ENCODE results near the gene KCNQ1. TPM values are rescaled to one million over a fixed set of nuclear protein-coding genes. Genes with fewer than 3 reads are reported as not detected.

The KCNQ1 gene
- polyA plus RNA-seq, 1 donor from 2014 or later = not detected

DNA sequence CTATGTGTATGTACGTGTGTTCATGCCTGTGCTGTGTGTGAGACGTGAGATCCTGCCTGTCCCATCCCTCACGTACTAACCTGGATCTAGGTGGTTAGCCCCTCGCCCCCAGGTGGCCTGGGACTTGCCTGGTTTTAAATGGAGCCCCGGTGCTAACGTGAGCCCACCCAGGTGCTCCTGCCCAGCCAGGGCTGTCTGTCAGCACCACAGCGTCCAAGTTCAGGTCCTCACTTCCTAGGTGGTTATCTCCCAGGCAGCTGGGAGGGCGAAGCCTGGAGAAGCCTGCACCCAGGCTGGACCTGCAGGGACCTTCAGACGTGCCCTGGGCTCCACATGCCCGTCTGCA lies 86.0 kb downstream of the KCNQ1 start:
- Histone ChIP-seq H2AFZ (ENCODE audit: low read depth, low read length) (no peak overlapping the region), H3K4me2 (ENCODE audit: low read length) (no peak overlapping the region), H3K27ac (ENCODE audit: low read length) (no peak overlapping the region), H3K4me3 (ENCODE audit: low read length) (no peak overlapping the region), H4K20me1 (ENCODE audit: insufficient read depth) (no peaks in the 10 kb centered on the region), H3K9me2 (ENCODE audit: insufficient read depth, low read length) (no peaks in the 10 kb centered on the region), H3K36me3 (ENCODE audit: insufficient read depth, low read length) (no peaks in the 10 kb centered on the region), H3K79me2 (replicated peaks; ENCODE audit: insufficient read depth, low read length) (no peaks in the 10 kb centered on the region), H3F3A (ENCODE audit: insufficient read depth, low read length, poor library complexity, severe bottlenecking) (no peaks in the 10 kb centered on the region), H3K27me3 (ENCODE audit: insufficient read depth, low read depth, low read length) (no peaks in the 10 kb centered on the region), H3K9me3 (ENCODE audit: low read length) (no peaks in the 10 kb centered on the region), H3K9ac (ENCODE audit: low read length) (no peak overlapping the region)
- no peak for TF ChIP-seq EP300 (conservative IDR thresholded peaks at IDR 0.05; ENCODE audit: poor library complexity, severe bottlenecking)
- no peak for TF ChIP-seq RAD21 (conservative IDR thresholded peaks at IDR 0.05)
- TF ChIP-seq EZH2 (IDR thresholded peaks at IDR 0.05; ENCODE audit: borderline replicate concordance, insufficient read depth, low read length, poor library complexity, severe bottlenecking) = no peak

DNA sequence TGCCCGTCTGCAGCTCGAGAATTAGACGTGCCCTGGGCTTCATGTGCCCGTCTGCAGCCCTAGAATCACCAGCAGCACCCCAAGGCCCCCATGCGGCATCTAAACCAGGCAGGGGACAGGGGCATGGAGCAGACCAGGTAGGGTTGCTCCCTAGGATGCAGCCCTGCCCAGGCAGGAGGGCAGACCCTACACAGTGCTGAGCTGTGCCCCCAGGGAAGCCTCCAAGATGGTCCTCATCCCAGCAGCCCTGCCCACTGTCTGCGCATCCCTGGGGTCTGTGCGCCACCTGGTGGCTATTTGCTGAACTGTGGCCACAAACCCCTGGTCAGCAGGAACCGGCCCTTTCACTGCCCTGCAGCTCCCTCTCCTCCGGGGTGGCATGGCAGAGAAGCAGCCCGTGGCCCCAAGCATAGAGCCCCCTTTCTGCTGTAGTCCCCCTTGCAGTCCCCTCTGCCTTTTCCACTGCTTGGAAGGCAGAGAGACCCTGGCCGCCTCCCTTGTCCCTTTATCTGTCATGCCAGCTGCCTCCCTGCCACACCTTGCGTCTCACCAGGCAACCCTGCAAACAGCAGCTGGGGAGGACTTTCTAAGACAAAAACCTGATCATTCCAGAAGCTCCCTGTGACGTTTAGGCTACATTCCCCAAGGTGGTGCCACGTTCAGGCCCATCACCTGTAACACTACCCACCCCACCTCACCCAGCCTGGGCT lies 86.6 kb downstream of the KCNQ1 start:
- H3K4me2 ChIP-seq (ENCODE audit: low read length) = no peak overlapping the region
- no peak for TF ChIP-seq MXI1 (conservative IDR thresholded peaks at IDR 0.05; ENCODE audit: poor library complexity, severe bottlenecking)
- TF ChIP-seq, protein P1, sequence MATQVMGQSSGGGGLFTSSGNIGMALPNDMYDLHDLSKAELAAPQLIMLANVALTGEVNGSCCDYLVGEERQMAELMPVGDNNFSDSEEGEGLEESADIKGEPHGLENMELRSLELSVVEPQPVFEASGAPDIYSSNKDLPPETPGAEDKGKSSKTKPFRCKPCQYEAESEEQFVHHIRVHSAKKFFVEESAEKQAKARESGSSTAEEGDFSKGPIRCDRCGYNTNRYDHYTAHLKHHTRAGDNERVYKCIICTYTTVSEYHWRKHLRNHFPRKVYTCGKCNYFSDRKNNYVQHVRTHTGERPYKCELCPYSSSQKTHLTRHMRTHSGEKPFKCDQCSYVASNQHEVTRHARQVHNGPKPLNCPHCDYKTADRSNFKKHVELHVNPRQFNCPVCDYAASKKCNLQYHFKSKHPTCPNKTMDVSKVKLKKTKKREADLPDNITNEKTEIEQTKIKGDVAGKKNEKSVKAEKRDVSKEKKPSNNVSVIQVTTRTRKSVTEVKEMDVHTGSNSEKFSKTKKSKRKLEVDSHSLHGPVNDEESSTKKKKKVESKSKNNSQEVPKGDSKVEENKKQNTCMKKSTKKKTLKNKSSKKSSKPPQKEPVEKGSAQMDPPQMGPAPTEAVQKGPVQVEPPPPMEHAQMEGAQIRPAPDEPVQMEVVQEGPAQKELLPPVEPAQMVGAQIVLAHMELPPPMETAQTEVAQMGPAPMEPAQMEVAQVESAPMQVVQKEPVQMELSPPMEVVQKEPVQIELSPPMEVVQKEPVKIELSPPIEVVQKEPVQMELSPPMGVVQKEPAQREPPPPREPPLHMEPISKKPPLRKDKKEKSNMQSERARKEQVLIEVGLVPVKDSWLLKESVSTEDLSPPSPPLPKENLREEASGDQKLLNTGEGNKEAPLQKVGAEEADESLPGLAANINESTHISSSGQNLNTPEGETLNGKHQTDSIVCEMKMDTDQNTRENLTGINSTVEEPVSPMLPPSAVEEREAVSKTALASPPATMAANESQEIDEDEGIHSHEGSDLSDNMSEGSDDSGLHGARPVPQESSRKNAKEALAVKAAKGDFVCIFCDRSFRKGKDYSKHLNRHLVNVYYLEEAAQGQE (IDR thresholded peaks at IDR 0.05; ENCODE audit: borderline replicate concordance) = no peak
- peak; percentile 96 for TF ChIP-seq CTCF (IDR thresholded peaks at IDR 0.05; ENCODE audit: poor library complexity, severe bottlenecking)
- peak; percentile 93 for TF ChIP-seq SMC3 (conservative IDR thresholded peaks at IDR 0.05; ENCODE audit: poor library complexity)
- no peak for TF ChIP-seq EZH2 (IDR thresholded peaks at IDR 0.05; ENCODE audit: borderline replicate concordance, insufficient read depth, low read length, poor library complexity, severe bottlenecking)
- no peak for TF ChIP-seq POLR2AphosphoS5 (IDR thresholded peaks at IDR 0.05)
- TF ChIP-seq TAF1 (IDR thresholded peaks at IDR 0.05; ENCODE audit: low read depth) = no peak
- no peak for TF ChIP-seq EP300 (conservative IDR thresholded peaks at IDR 0.05; ENCODE audit: poor library complexity, severe bottlenecking)
- peak; percentile 89 for TF ChIP-seq RAD21 (conservative IDR thresholded peaks at IDR 0.05)
- H3K79me2 ChIP-seq (replicated peaks; ENCODE audit: insufficient read depth, low read length) = no peaks in the 10 kb centered on the region
- peak overlapping the region; percentile 27 for H3K9ac ChIP-seq (ENCODE audit: low read length)
- H3K36me3 ChIP-seq (ENCODE audit: insufficient read depth, low read length) = no peaks in the 10 kb centered on the region
- no peak overlapping the region for H3K4me3 ChIP-seq (ENCODE audit: low read length)
- no peaks in the 10 kb centered on the region for H3F3A ChIP-seq (ENCODE audit: insufficient read depth, low read length, poor library complexity, severe bottlenecking)
- peak overlapping the region; percentile 27 for H2AFZ ChIP-seq (ENCODE audit: low read depth, low read length)
- H3K27me3 ChIP-seq (ENCODE audit: insufficient read depth, low read depth, low read length) = no peaks in the 10 kb centered on the region
- no peaks in the 10 kb centered on the region for H3K9me3 ChIP-seq (ENCODE audit: low read length)
- H3K9me2 ChIP-seq (ENCODE audit: insufficient read depth, low read length) = no peaks in the 10 kb centered on the region
- H4K20me1 ChIP-seq (ENCODE audit: insufficient read depth) = no peaks in the 10 kb centered on the region
- no peak overlapping the region for H3K27ac ChIP-seq (ENCODE audit: low read length)

Data from neural cell (in vitro differentiated cells).